ELF-1 (cell line): ENCODE measurements around the gene SLC12A2.

Experiments
- DNase-seq: peaks from one replicate; pipeline ENCODE4 v3.0.0-alpha.2; 2016; ENCODE audit warnings: low read depth, low spot score

SLC12A2 gene

DNA sequence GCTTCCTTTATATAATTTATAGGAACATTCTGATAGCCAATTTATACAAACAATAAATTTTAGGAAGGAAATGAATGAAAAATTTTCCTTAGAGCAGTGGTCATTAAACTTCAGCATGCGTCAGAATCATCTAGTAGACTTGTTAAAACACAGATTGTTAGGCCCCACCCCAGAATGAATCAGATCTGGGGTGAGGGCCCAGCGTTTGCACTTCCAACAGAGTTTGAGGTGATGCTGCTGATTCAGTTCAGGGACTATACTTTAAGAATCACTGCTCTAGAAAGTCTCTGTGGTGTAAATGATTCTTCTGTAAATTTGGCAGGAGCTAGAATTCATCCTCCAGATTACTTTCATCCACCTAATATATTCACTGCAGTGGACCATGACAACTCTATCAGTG lies 80.4 kb downstream of the SLC12A2 start:
- DNase-seq = no peak

- no peak for DNase-seq
Measured at GRCh38 chr5:128169401-128170017, 85.9 kb downstream of the SLC12A2 start.

- DNase-seq = no peak
Measured at GRCh38 chr5:128172102-128172501, 88.5 kb downstream of the SLC12A2 start.

GRCh38 chr5:128174951-128175350 lies 91.4 kb downstream of the SLC12A2 start:
- DNase-seq = no peak

DNA sequence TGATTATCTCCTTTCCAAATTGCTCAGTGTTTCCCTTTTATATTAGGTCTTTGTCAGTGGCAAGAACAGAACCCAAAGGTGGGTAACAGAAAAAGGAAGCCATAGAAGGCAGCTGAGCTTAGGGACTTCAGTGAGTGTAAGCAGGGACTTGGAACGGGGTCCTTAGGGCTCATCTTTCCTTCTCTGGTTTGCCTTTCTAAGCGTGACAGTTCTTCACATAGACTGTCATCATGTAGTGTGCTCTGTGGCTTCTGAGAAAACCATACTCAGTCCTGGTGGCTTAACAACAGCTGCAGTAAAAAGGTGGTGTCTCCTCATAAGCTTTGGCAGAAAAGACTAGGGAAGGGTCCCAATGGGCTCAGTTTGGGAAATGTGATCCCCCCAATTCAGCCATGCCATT lies 108.8 kb downstream of the SLC12A2 start:
- no peak for DNase-seq

DNA sequence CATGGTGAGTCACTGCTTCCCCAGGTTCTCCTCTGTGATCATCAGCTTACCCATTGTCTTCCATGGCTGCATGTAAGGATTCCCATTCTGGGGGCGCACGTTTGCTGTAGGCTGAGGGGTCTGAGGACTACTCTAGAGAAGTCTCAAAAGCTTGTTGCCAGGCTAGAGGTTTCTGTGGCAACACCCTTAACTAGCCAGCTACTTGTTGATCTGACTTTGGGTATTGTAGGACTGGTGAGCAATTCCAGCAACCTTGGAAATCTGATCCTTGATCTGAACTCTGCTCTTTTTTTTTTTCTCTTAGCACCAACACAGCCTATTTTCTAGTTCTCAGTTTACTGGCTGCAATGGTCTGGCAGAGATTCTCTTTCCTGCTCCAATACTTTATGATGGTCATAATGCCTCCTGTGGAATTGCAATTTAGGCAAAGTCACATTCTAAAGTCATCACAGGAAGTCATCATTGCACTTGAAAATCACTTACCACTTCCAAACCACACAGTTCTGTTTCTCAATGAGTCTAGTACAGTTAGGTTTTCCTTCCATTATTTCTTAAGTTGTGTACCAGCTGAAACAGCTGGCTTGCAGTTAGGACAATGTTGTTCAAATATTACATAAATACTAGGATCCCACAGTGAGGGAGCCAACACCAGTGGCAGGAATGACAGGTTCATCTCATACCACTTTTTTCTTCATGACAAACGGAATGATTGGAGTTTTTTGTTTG lies 110.3 kb downstream of the SLC12A2 start:
- no peak for DNase-seq

DNA sequence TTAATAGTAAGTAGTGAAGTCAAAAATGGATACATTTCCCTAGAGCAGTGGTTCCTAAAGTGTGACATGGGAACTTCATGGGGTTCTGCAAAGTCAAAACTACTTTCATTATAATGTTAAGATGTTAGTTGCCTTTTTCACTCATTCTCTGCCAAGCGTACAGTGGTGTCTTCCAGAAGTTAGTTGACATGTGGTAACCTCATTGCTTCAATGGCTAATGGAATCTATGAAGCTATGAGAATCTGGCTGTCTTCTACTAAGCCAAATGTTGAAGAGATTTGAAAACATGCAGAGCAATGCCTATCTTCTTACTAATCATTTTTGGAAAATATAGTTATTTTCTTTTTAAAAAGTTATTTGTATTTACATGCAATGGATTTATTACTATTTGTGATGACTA lies 111.8 kb downstream of the SLC12A2 start:
- DNase-seq = no peak

GRCh38 chr5:128196080-128196479 lies 112.5 kb downstream of the SLC12A2 start:
- no peak for DNase-seq

DNA sequence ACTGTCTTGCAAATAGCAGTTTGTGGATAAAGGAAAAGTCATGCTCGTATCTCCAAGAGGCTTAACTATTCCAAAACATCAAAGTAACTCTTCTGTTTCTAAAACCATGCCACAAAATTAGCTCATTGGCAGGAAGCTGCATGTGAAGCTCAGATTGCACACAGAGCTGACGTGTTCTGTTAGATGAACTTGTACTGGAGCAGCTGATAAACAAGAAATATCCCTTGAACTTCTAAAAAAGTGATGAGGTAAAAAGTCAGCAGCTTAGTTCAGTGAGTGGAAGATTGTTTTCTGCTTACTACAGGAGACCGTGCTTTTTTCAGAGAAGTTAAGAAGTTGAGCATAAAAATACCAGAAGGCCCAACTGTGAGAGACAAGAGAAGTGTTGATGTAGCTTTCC lies 113.2 kb downstream of the SLC12A2 start:
- DNase-seq = no peak

- DNase-seq = no peak
Measured at GRCh38 chr5:128197896-128198522, 114.4 kb downstream of the SLC12A2 start.

GRCh38 chr5:128199104-128199503 lies 115.5 kb downstream of the SLC12A2 start:
- DNase-seq = no peak

DNA sequence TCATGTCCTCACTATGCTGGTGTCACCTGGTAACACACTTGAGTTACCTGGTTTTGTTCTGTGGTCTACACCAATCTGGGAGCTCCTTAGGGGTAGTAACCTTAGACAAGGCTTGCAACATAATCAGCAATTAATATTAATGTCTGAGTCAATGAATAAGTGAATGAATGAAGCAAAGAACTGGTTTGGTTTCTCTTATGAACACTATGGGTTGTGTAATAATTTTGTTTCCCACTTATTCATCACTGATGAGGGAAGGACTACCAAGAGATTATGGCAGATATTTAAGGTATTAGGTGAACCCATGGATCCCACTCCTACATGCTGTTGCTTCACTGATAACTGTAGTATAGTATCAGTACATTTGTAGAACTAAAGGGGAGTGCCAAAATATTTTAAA lies 116.0 kb downstream of the SLC12A2 start:
- DNase-seq = no peak

DNA sequence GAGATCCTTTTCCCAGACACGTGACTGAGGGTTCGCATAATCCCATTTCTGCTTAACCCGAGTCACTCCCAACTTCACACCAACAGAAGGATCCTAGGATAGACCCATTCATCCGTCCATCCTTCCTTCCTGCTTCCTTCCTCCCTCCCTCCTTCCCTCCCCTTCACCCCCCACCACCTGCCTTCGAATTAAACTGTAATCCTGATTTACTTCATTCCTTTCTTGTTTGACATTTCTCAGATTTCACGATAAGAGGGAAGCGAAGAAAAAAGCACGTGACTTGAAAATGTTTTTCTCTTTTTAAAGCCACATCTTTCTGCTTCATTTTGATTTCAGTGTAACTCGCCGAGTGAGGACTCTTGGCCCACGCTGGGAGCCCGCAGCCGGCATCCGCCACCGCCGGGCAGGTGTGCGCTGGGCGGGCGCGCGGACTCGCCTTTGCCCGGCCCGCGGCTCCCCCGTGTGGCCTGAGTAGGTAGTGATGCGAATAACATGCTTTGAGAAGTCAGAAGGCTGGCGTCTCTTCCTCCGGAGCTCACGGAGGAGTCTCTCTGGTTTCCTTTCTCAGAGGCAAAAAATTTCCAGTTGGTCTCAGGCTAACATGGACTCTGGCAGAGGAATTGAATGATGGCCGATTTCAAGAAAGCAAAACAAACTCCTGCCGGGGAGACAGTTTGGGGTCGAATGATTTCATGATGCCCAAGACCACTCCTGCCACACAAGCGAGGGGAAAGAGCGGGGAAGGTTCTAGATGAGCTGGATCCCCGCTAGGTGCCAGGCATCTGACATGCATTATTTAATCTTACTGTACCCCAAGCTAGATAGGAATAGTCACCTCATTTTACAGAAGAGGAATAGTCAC lies 117.7 kb downstream of the SLC12A2 start:
- DNase-seq = peak; percentile 82

DNA sequence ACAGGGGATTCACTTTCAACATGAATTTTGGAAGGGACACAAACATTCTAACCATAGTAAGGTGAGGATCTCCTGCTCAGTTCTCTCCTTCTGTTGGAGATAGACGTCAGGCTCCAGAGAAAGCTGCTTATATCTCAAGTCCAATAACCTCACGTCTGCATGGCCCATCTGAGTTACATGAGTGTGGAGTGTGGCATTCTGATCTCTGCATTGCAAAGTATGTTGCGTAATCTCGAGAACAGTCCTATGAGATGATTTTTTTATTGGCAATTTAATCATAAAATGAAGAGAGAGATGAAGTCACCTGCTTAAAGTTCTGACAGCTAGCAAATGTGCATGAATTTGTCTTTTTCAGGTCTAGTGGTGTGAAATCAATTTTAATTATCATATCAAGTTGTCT lies 118.8 kb downstream of the SLC12A2 start:
- no peak for DNase-seq

GRCh38 chr5:128208436-128208835 lies 124.9 kb downstream of the SLC12A2 start:
- DNase-seq = no peak

DNA sequence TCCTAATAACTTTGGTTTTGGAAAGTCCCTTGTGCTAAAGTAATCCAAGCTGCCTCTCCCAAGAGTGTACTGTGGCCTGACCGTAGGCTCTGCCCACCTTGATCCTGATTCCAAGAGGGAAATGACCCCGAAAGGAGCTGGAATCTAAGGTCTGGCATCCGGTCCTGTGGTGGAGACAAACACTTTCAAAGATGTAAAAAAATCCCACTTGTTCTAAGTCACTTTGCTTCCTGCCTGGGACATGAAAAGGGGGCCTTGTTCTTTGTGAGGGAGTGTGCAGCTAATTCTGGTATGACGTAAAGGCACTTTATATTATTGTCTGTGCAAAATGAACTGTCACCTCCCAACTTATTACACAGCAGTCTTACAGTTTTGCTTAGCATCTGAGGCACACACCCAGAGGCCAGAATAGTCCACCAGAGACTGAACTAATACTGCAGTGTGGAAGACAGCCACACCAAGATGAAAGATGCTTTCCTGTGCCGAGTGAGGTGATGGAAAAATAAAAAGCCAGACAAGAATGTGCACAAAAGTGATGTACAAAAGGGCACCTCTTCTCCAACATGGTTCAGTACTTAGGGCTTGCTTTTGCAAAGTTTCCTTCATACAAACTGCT lies 128.7 kb downstream of the SLC12A2 start:
- no peak for DNase-seq

DNA sequence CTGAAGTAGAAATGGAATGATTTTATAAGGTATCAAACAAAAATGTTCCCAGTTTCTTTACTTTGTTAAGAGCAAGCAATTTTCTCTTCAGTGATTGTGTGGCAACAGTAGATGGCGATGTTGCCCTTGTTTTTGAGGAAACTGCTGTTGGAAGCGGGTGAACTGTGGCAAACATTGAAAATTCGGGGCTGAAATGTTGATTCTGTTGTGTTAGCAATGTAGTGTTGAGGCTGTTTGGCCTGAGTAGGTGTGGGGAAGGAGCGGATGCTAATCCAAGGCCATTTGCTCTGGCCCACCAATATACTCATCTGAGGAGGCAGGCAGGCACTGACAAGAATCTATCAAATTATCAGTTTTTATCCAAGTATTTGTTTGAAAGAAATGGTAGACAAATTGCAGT lies 129.8 kb downstream of the SLC12A2 start:
- peak; percentile 50 for DNase-seq

DNA sequence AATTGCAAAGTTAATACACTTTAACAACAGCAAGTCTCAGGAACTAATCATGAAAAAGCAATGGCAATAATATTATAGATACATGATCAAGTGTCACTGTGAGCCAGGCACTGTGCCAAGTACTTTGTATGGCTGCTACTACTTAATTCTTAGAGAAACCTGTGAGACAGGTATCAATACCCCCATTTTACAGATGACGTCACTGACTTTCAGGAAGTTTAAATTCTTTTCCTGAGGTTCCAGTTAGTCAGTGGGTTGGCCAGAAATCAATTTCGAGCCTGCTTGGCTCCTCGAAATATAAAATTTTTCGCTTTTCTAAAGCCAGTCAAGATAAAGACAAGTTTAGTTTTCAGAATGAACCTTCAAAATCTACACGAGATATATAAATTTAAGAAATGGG lies 130.3 kb downstream of the SLC12A2 start:
- DNase-seq = no peak

- no peak for DNase-seq
Measured at GRCh38 chr5:128216285-128216684, 132.7 kb downstream of the SLC12A2 start.

- DNase-seq = no peak
Measured at GRCh38 chr5:128216860-128217531, 133.4 kb downstream of the SLC12A2 start.

GRCh38 chr5:128220841-128221240 lies 137.3 kb downstream of the SLC12A2 start:
- DNase-seq = no peak
